ENCODE data around the gene PDXK. TPM values are rescaled to one million over a fixed set of nuclear protein-coding genes. Genes with fewer than 3 reads are reported as not detected.

The PDXK gene
- total and polyA plus RNA-seq, 9 of the 15 experiments (the other 6 are each of a cell fraction or from before 2014, with no cell fraction given), result 5.6 to 162 (median 76.5) TPM

- Histone ChIP-seq H3K79me2 (ENCODE audit: control insufficient read depth, insufficient read depth, low read length) (peaks cover 26% of the 10 kb centered on the region), H3K9me1 (ENCODE audit: control insufficient read depth, insufficient read depth, low read length) (peaks cover 4% of the 10 kb centered on the region), H3K27ac (ENCODE audit: extremely low read depth, low read depth, low read length) (no peak overlapping the region), H3K27me3 (ENCODE audit: control insufficient read depth in 2 of 2, insufficient read depth in 2 of 2, low read length in 2 of 2) (peaks cover 0 to 5% of the 10 kb centered on the region in 2 experiments; a peak in 2 of 5 replicates), H3K36me3 (ENCODE audit: control insufficient read depth, insufficient read depth, low read length) (peaks cover 17% of the 10 kb centered on the region), H2AFZ (ENCODE audit: low read depth, low read length) (no peak overlapping the region), H3K9ac (ENCODE audit: insufficient read depth in 1 of 2, low read depth in 2 of 2, low read length in 2 of 2) (no peak overlapping the region), H3K9me3 (replicated peaks; ENCODE audit: control insufficient read depth, insufficient read depth, low read depth, low read length) (no peaks in the 10 kb centered on the region), H3K4me3 (no peak overlapping the region), H3K4me1 (replicated peaks in 1 of 2; ENCODE audit: control insufficient read depth in 2 of 2, insufficient read depth in 2 of 2, low read length in 2 of 2) (peaks cover 10 to 36% of the 10 kb centered on the region in 2 experiments; a peak in 3 of 5 replicates), H4K20me1 (replicated peaks; ENCODE audit: control insufficient read depth, insufficient read depth, low read length) (no peaks in the 10 kb centered on the region), H3K4me2 (ENCODE audit: insufficient read depth, low read length) (no peak overlapping the region)
- CTCF ChIA-PET (ENCODE audit: low intra/inter-chr PET ratio), result no interaction called here
- ATAC-seq, result no peak
- in situ Hi-C loops (cut with MboI) (loop anchor here (25.0 kb wide), 1 partner anchor 350 kb away; the partner anchor contains the start of gene GATD3), intact Hi-C loops (cut with micrococcal nuclease) (no loop called here)
- BruUV-seq (replicated peaks), result no TSS peak
- 91% methylated on average over 37 of the region's 38 CpGs for WGBS (ENCODE audit: insufficient coverage, low coverage, missing lambda C conversion rate)
- no peak for DNase-seq (ENCODE audit: extremely low read depth in 1 of 4, low spot score in 3 of 4)
- POLR2A ChIA-PET, result no interaction called here
- FAIRE-seq, result no peak
- TF ChIP-seq TEAD1 (CRISPR knock-in tag; IDR thresholded peaks at IDR 0.05) (0 out of 4 replicates have a peak, but pooled peaks of 1 of the 2 experiments have one; percentile 32), EWSR1 (IDR thresholded peaks at IDR 0.05; ENCODE audit: borderline replicate concordance, low read depth, partially characterized antibody) (no peak), ZNF232 (CRISPR knock-in tag; IDR thresholded peaks at IDR 0.05) (no peak), CBX3 (IDR thresholded peaks at IDR 0.05; ENCODE audit: borderline replicate concordance in 1 of 2, low read length in 2 of 2) (peak in 1 of 2 experiments; percentile 30; a peak in 2 of 3 replicates), ETS2 (tag; IDR thresholded peaks at IDR 0.05; ENCODE audit: borderline replicate concordance, poor library complexity, severe bottlenecking) (no peak), ZSCAN29 (IDR thresholded peaks at IDR 0.05) (no peak), KLF1 (tag; IDR thresholded peaks at IDR 0.05) (0 out of 2 replicates have a peak, but pooled peaks have one; percentile 3), ZNF586 (CRISPR knock-in tag; conservative IDR thresholded peaks at IDR 0.05) (no peak), XRCC5 (IDR thresholded peaks at IDR 0.05; ENCODE audit: low read depth, low read length) (no peak), ZNF24 (IDR thresholded peaks at IDR 0.05) (no peak), CHD4 (IDR thresholded peaks at IDR 0.05; ENCODE audit: insufficient read depth, insufficient replicate concordance, low read depth, low read length, poor library complexity, severe bottlenecking) (peak; percentile 96), ZZZ3 (IDR thresholded peaks at IDR 0.05) (no peak), CSDE1 (IDR thresholded peaks at IDR 0.05) (no peak), CEBPG (CRISPR knock-in tag; IDR thresholded peaks at IDR 0.05) (no peak), CEBPG (tag; conservative IDR thresholded peaks at IDR 0.05 in 1 of 2, IDR thresholded peaks at IDR 0.05 in 1 of 2) (no peak), LEF1 (IDR thresholded peaks at IDR 0.05) (no peak), HMG20B (CRISPR knock-in tag; IDR thresholded peaks at IDR 0.05) (no peak), HCFC1 (IDR thresholded peaks at IDR 0.05; ENCODE audit: low read depth, low read length) (no peak), ADNP (tag; IDR thresholded peaks at IDR 0.05) (peak; percentile 93), SIX5 (IDR thresholded peaks at IDR 0.05; ENCODE audit: borderline replicate concordance in 1 of 2, insufficient read depth in 1 of 2, low read depth in 1 of 2, low read length in 2 of 2) (no peak)
- TF ChIP-seq, protein P1, sequence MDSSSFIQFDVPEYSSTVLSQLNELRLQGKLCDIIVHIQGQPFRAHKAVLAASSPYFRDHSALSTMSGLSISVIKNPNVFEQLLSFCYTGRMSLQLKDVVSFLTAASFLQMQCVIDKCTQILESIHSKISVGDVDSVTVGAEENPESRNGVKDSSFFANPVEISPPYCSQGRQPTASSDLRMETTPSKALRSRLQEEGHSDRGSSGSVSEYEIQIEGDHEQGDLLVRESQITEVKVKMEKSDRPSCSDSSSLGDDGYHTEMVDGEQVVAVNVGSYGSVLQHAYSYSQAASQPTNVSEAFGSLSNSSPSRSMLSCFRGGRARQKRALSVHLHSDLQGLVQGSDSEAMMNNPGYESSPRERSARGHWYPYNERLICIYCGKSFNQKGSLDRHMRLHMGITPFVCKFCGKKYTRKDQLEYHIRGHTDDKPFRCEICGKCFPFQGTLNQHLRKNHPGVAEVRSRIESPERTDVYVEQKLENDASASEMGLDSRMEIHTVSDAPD (CRISPR knock-in tag; IDR thresholded peaks at IDR 0.05), result no peak
- TF ChIP-seq, protein P2, sequence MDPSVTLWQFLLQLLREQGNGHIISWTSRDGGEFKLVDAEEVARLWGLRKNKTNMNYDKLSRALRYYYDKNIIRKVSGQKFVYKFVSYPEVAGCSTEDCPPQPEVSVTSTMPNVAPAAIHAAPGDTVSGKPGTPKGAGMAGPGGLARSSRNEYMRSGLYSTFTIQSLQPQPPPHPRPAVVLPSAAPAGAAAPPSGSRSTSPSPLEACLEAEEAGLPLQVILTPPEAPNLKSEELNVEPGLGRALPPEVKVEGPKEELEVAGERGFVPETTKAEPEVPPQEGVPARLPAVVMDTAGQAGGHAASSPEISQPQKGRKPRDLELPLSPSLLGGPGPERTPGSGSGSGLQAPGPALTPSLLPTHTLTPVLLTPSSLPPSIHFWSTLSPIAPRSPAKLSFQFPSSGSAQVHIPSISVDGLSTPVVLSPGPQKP (CRISPR knock-in tag; IDR thresholded peaks at IDR 0.05), result no peak
These were observed 68.0 kb downstream of the PDXK start for GRCh38 chr21:43786807-43787440.

Measured in K562 (cell line).